ENCODE results near the gene CNOT2.

Gene CNOT2

GRCh38 chr12:70242695-70243509 lies at the start of gene CNOT2:
Gene CNOT2, plus strand, starts transcription at chr12:70243433. Its CDS starts 34,794 bp downstream, at chr12:70278227.
- in situ Hi-C loops (cut with HindIII; ENCODE audit: low sequenced_read_pairs) = no loop called here

- in situ Hi-C loops (cut with HindIII; ENCODE audit: low sequenced_read_pairs) = no loop called here
Observed at GRCh38 chr12:70194076-70194475, 49.2 kb upstream of the CNOT2 start.

DNA sequence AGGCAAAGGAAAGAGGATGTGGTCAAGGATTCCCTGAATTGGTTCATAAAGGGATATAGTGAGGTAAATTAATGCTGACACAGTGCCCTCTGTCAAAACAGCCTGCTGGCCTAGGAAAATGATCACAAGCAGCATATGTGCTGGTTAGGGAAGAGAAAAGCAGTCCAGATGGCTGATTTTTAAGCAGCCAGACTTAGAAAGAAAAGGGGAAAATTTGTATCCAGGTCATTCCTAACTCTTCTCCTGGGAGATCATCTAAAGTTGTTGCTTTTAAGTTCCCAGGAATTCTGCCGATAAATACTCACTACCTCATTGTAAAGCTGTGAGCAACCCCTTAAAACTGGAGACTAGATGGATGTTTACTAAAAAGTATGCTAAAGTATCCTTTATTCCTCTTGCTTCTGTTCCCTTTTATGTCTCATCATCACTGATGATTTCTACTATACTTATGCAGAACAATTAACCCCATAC lies 46.4 kb upstream of the CNOT2 start:
- in situ Hi-C loops (cut with HindIII; ENCODE audit: low sequenced_read_pairs) = no loop called here

DNA sequence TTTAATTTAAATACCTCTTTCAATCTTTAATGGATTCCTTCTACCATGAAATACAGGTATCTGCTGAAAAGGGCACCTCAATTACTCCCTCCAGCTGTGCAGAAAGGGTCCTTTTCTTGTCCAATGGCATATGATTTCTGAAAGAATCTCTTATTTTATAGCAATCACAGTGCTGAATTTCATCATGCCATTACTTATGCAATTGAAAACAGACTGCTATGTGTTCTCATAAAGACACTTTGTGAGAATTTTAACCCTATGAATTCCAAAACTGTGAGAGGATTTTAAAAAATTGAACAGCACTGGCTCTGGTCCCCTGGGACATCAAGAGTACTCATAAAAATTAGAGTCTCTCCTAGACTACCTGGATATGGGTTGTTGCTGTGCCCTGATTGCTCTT lies 45.9 kb upstream of the CNOT2 start:
- in situ Hi-C loops (cut with HindIII; ENCODE audit: low sequenced_read_pairs) = no loop called here

DNA sequence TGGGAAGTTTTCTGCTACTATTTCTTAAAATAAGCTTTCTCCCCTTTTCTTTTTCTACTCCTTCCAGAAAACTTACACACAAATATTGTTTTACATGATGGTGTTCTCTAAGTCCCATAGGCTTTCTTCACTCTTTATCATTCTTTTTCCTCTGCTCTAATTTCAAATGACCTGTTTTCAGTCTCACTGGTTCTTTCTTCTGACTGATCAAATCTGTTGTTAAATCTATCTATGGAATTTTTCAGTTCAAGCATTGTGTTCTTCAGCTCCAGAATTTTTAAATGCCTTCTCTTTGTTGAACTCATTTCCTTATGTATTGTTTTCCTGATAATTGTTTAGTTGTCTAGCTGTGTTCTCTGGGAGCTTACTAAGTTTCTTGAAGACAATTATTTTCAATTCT lies 29.5 kb upstream of the CNOT2 start:
- in situ Hi-C loops (cut with HindIII; ENCODE audit: low sequenced_read_pairs) = no loop called here

- in situ Hi-C loops (cut with HindIII; ENCODE audit: low sequenced_read_pairs) = no loop called here
Observed at GRCh38 chr12:70214972-70215617, 28.1 kb upstream of the CNOT2 start.

DNA sequence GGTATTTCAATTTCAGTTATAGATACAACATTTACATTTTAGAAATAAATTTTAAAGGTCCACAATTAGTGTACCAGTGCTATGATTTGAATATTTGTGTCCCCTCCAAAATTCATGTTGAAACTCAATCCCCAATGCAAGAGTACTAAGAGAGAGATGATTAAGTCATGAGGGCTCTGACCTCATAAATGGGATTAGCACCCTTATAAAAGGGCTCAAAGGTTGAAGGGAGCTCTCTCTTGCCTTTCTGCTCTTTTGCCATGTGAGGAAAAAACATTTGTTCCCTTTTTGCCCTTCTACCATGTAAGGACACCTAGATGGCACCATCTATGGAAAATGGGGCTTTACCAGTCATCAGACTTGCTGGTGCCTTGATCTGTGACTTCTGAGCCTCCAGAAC lies 25.8 kb upstream of the CNOT2 start:
- in situ Hi-C loops (cut with HindIII; ENCODE audit: low sequenced_read_pairs) = no loop called here

DNA sequence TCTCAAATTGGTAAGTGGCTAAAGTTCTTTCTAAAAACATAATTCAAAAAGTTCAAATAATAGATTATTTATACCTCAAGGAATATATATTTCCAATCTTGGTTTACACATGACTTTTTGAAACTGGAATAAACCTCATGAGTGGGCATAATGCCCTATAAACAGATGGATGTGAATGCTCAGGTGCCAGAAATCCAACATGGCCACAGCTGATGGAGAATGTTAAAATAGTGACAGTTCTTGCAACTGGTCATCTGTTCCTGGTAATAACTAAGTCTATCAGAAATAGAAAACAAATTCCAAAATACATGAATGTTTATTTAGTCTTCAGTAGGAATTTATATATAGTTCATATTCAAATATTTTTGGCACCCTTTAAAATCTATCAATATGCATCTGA lies 21.6 kb upstream of the CNOT2 start:
- in situ Hi-C loops (cut with HindIII; ENCODE audit: low sequenced_read_pairs) = no loop called here

DNA sequence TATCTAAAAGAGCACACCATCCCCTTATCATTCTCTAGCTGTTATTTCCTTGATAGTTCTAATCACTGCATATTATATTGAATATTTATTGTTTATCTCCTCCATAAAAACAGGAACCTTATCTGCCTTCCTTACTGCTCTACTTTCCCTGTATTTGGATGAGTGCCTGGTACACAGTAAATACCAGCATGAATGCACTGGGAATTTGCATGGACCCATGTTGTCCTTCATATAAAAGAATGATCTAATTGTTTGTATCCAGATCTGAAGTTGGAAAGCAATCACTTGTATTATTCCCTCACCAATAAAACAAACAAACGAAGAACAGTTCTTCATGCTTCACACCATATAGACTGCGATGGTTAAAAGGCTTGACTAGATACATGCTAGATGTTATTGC lies 15.3 kb upstream of the CNOT2 start:
- in situ Hi-C loops (cut with HindIII; ENCODE audit: low sequenced_read_pairs) = no loop called here

GRCh38 chr12:70230934-70231606 lies 12.2 kb upstream of the CNOT2 start:
- in situ Hi-C loops (cut with HindIII; ENCODE audit: low sequenced_read_pairs) = loop anchor here (5.0 kb wide), 1 partner anchor 84 kb away; no protein-coding TSS in a partner anchor

- in situ Hi-C loops (cut with HindIII; ENCODE audit: low sequenced_read_pairs) = no loop called here
Observed at GRCh38 chr12:70236990-70237389, 6.2 kb upstream of the CNOT2 start.

DNA sequence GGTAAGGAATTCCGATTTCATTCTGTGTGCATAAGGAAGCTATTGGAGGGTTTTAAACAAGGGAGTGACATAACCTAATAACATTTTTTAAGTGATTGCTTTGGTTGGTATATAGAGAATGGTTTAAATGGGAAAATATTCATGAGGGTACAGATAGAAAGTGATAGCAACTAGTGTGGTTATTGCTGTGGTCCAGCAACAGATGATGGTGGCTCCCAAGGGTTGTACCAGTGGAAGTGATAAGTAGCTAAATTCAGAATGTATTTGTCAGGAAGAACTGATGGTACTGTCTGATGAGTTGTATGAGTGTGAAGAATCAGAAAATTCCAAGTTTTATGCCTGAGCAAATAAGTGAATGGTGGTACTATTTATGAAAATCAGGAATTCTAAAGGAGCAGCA lies 2.6 kb upstream of the CNOT2 start:
- in situ Hi-C loops (cut with HindIII; ENCODE audit: low sequenced_read_pairs) = no loop called here

DNA sequence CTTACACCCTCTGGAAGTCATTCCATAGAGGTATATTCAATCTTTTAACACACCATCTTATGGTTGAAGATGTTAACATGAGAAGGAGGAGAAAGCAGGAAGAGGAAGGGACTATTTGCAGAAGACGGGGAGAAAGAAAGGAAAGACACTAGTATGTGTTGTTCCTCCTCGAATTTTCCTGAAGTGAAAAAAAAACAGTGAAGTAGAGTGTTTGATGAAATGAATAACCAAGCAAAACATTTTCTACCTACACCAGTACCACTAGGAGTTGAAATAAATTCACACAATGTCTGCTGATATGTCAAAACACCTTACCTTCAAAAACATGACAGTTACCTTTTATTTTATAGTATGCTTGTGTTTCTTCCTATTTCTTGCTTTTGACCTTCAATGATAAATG lies 1.4 kb upstream of the CNOT2 start:
- in situ Hi-C loops (cut with HindIII; ENCODE audit: low sequenced_read_pairs) = no loop called here

DNA sequence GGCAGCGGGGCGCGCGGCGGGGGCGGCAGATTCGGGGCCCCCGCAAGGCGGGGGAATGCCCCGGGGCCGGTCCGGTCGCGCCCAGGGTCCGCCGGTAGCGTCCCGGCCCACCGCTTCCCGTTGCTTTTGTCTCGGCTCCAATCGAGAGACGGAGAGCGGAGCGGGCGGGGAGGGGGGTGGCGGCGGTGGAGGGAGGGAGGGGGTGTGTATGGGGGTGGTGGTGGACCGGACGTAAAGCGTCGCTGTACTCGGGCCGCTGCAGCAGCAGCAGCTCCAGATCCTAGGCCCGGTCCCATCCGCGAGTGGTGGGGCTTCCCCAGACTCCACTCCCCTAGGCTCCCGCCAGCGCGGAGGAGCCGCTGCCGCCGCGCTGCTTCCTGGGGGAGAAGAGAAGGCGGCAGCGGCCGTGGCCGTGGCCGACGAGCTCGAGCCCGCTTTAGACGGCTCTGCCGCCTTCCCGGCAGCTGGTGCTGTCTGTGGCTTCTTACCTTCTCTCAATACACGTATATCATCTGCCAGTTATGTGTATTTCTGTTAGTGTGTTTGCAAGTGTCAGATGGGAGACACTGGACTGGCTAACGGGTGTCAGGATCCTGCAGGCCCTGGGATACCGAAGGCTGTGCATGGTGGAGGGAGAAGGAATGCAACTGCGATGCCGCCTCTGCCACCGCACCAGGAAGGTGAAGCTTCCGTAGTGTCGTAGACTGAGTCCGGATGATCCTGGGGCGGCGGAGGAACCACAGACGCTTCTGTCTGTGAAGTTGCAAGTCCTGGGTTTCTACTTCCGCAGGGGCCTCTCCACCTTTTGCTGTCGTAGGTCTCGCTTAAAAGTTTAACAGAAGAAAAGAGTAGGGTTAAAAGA lies 508 bp downstream of the CNOT2 start:
- in situ Hi-C loops (cut with HindIII; ENCODE audit: low sequenced_read_pairs) = no loop called here

DNA sequence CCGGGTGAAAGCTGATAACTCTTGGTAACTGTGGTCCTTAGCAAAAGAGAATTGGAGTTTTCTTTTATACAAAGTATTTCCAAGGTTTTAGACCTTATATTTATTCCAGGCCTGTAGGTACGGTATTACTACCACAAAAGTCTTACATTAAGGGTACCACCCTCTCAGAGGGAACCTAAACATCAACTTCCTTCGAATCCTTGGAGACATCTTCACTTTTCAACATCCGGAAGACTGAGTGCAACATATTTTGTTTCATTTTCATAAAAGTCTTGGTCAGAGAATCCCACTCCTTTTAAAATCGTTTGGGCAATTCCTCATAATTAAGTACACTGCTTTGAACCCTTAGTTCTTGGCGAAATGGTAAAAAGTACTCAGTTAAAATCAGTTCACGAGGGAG lies 1.2 kb downstream of the CNOT2 start:
- in situ Hi-C loops (cut with HindIII; ENCODE audit: low sequenced_read_pairs) = no loop called here

DNA sequence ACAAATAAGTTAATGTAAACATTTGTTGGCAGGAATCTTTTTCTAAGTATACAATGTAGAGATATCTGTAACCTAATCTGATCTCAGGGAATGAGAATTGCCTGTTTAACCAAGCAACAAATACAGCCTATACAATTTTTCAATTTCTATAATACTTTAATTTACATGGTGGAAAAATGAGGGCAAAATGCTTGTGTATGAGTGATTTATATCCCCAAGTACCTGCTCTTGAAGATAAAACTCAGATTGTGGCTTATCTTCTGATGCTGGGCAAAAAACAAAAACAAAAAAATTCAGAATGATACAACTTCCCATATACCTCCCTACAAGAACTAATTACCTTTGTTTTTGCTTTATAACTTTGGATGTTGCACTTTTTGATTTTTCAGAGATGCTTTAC lies 2.2 kb downstream of the CNOT2 start:
- in situ Hi-C loops (cut with HindIII; ENCODE audit: low sequenced_read_pairs) = no loop called here

DNA sequence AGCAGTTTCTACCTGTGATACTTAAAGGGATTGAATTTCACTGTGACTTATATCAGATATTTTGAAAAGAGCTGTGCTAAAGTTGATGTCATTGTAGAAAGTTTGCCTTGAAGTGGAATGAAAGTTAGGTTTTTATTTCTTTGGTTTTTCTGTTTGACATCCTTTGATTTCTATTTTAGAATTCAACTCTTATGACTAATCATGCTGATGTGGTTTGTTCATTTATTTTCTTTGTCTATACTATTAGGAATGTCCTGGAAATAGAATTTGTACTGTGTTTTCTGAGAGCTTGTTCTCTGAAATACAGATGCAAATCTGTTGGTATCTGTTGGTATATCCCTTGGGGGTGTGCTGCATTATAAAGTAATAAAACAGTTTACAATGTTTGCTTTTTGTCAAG lies 3.3 kb downstream of the CNOT2 start:
- in situ Hi-C loops (cut with HindIII; ENCODE audit: low sequenced_read_pairs) = no loop called here

GRCh38 chr12:70247653-70248199 lies 4.5 kb downstream of the CNOT2 start:
- in situ Hi-C loops (cut with HindIII; ENCODE audit: low sequenced_read_pairs) = no loop called here

DNA sequence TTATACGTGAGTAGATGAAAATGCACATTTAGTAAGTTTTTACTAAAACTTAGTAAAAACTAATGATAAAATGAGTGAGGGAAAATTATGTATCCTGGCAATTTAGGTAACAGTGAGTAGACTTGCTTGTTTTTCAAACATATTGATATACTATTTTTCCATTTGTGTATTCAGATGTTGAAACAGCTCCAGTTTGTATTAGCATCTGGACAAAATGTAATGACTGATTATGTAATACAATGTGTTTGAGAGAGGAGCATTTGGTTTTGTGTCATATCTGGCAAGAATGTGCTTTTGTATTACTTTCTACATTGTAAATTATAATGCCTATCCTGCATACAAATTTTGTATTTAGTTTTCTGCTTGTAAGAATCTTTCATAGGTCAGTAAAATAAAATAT lies 5.6 kb downstream of the CNOT2 start:
- in situ Hi-C loops (cut with HindIII; ENCODE audit: low sequenced_read_pairs) = no loop called here

DNA sequence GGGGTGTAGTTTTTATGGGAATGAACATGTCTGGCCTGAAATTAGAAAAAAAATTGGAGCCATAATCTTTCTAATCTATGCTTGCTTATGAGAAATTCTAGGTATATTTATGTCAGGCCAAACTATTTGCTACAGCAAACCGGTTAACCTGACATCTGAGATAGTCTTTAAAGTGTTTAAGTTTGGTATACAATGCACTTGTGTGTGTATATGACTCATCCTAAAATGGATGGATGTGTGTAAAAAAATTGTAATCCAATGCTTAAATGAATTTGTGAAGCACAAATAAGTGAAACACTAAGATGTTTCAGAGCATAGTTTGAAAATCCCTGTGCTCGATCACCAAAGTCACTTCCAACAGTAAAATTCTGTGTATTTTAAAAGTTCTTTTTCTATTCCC lies 6.7 kb downstream of the CNOT2 start:
- in situ Hi-C loops (cut with HindIII; ENCODE audit: low sequenced_read_pairs) = no loop called here

- in situ Hi-C loops (cut with HindIII; ENCODE audit: low sequenced_read_pairs) = no loop called here
Observed at GRCh38 chr12:70251226-70251625, 8.0 kb downstream of the CNOT2 start.
